ENCODE data around the gene PTBP1.

The PTBP1 gene

DNA sequence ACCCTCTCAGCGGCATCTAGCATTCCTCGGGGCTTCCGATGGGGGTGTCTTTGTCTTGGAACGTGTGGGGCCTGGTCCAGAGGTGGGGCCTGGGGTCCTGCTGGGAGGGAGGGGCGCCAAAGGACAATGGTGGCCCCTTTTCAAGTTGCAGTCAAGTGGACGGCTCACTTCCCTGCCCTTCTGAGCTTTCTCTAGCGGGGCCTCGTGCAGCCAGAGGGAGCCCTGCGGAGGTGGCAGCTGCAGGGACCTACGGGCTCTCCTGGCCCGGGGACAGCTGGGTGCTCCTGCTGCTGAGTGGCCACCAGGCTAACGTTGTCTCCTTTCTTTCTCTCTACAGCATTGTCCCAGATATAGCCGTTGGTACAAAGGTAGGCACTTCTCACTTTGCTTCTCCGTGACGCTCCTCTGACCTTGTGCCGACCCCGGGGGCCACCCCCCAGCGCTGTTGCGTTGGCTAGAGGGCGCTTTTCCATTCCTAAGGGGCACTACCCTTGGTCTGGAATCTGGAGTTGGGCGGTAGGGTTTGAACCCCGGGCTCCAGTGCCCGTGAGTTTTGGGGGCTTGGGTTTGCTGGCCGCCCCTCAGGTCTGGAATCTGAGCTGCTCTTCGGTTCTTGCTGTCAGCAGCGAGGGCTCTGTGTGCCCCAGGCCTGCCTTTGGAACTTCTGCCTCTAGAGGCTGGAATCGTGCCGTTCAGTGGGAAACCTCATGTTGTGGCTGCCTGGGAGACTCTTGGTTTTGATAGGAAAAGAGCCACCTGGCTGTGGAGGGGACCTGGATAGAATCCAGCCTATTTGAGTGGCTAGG is 2.0 kb downstream of the PTBP1 start:
- peaks cover 0 to 3% (median 0%) of the 10 kb centered on the region in 11 experiments; a peak in 2 of 22 replicates for H3K9me3 ChIP-seq (replicated peaks in 1 of 11)
- peak overlapping the region; percentile 93 to 99 (median 97) for H3K9ac ChIP-seq
- H3K4me2 ChIP-seq = peak overlapping the region; percentile 85 to 99 (median 96)
- H3K4me1 ChIP-seq = peaks cover 33 to 43% (median 39%) of the 10 kb centered on the region in 10 experiments
- H3K27ac ChIP-seq = peak overlapping the region; percentile 92 to 99 (median 96); a peak in 21 of 22 replicates
- peak overlapping the region; percentile 85 to 100 (median 99) for H3K4me3 ChIP-seq
- H4K20me1 ChIP-seq = peaks cover 65 to 69% (median 66%) of the 10 kb centered on the region in 11 experiments
- H3K27me3 ChIP-seq = no peaks in the 10 kb centered on the region
- no peak for TF ChIP-seq Cebpa-rat (IDR thresholded peaks at IDR 0.05)
- H3K36me3 ChIP-seq = peaks cover 50 to 64% (median 63%) of the 10 kb centered on the region in 11 experiments

DNA sequence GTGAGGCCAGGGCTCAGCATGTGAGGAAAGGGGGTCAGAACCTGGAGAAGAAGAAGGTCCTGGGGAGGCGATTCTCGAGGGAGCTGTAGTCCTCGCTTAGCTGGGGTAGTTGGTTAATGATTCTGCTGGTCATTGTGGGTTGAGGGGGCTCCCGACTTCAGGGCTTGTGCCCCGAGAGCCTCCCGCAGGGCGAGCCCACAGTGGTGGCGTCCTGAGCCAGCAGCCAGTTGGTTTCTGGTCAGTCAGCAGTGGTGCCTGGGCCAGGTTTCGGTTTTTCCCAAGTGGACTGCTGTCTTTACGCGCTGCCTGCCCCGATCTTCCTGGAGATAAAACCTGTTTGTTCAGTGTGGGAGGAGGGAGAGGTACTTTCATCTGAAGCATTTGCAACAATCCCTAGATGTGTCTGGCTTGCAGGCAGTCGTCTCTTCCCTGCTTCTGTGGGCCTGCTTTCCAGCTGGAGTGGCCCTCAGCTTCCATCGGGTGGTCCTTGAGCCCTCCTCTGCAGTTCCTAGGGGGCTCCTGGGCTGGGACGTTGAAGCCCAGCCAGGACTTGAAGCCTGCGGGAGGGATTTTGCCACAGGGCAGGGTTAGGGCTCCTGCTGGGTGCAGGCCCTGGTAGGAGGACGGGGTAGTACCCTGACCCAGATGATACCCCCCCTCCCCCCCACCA is 3.2 kb downstream of the PTBP1 start:
- Histone ChIP-seq H3K9ac (peak overlapping the region; percentile 93 to 99 (median 97); a peak in 21 of 22 replicates), H3K4me2 (peak overlapping the region; percentile 85 to 99 (median 96)), H3K4me3 (peak overlapping the region in 9 of 10 experiments; percentile 85 to 100 (median 99); a peak in 14 of 20 replicates), H3K36me3 (peaks cover 62 to 76% (median 75%) of the 10 kb centered on the region in 11 experiments), H3K27ac (peak overlapping the region in 2 of 11 experiments; percentile 7 to 8; a peak in 1 of 22 replicates), H3K4me1 (peaks cover 33 to 43% (median 39%) of the 10 kb centered on the region in 10 experiments), H3K27me3 (no peaks in the 10 kb centered on the region), H4K20me1 (peaks cover 77 to 81% (median 78%) of the 10 kb centered on the region in 11 experiments), H3K9me3 (replicated peaks in 1 of 11) (peaks cover 0 to 3% (median 0%) of the 10 kb centered on the region in 11 experiments; a peak in 2 of 22 replicates)
- TF ChIP-seq Cebpa-rat (IDR thresholded peaks at IDR 0.05) = no peak

DNA sequence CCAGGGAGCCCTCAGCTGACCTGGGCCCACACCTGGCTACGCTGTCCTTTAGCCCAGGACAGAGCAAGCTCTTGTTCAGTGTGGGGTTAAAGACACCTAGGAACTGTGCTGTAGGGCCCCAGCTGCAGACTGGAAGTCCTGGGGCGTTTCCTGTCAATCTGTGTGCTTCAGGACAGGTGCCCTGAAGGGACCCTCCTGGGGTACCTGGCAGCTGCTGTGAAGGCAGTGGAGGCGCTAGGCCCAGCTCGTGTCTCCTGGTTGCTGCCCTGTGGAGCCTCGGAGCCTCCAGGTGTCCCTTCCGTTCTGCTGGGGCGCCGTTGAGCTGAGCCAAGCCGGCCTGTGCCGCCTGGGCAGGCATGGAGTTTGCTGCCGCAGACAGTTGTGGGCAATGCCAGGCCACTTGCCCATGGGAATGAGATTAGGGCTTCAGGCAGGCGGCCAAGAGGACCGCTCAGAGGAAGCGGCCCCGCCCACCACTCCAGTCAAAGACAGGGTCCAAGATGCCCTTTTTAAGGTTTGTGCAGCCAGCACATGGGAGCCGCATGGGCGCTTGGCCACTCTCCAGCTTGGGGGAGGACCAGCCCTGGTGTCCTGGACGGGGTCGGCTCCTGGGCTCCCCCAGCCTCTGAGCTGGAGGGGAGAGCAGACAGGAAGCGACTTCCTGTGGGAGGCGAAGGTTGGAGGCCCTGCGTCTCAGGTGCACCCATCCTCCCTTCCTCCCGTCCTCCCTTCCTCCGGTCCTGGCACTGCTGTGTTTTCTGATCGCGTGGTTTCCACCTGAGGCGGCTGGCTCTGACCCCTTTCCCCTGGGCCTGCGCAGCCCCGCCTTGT is 4.0 kb downstream of the PTBP1 start:
- H3K27ac ChIP-seq = peak overlapping the region in 2 of 11 experiments; percentile 16 to 29; a peak in 3 of 22 replicates
- H3K4me2 ChIP-seq = peak overlapping the region; percentile 85 to 99 (median 96); a peak in 21 of 22 replicates
- no peak for TF ChIP-seq Cebpa-rat (IDR thresholded peaks at IDR 0.05)
- H3K9me3 ChIP-seq (replicated peaks in 1 of 11) = peaks cover 0 to 3% (median 0%) of the 10 kb centered on the region in 11 experiments; a peak in 2 of 22 replicates
- H4K20me1 ChIP-seq = peaks cover 84 to 89% (median 85%) of the 10 kb centered on the region in 11 experiments
- no peaks in the 10 kb centered on the region for H3K27me3 ChIP-seq
- peaks cover 30 to 37% (median 34%) of the 10 kb centered on the region in 10 experiments for H3K4me1 ChIP-seq
- H3K36me3 ChIP-seq = peaks cover 69 to 84% (median 83%) of the 10 kb centered on the region in 11 experiments
- H3K9ac ChIP-seq = peak overlapping the region; percentile 18 to 99 (median 96); a peak in 18 of 22 replicates
- peak overlapping the region in 4 of 10 experiments; percentile 31 to 99 (median 99); a peak in 5 of 20 replicates for H3K4me3 ChIP-seq

GRCh38 chr19:801861-802497 is 4.7 kb downstream of the PTBP1 start:
- Histone ChIP-seq H3K4me3 (peak overlapping the region in 1 of 10 experiments; percentile 31; a peak in 1 of 20 replicates), H3K9me3 (replicated peaks in 1 of 11) (peaks cover 0 to 3% (median 0%) of the 10 kb centered on the region in 11 experiments; a peak in 2 of 22 replicates), H3K4me2 (peak overlapping the region in 10 of 11 experiments; percentile 85 to 99 (median 96); a peak in 15 of 22 replicates), H3K9ac (peak overlapping the region in 9 of 11 experiments; percentile 20 to 98 (median 96); a peak in 13 of 22 replicates), H3K27ac (peak overlapping the region in 2 of 11 experiments; percentile 29; a peak in 1 of 22 replicates), H3K27me3 (no peaks in the 10 kb centered on the region), H3K4me1 (peaks cover 26 to 34% (median 31%) of the 10 kb centered on the region in 10 experiments), H3K36me3 (peaks cover 77 to 91% (median 90%) of the 10 kb centered on the region in 11 experiments), H4K20me1 (peaks cover 92 to 96% (median 93%) of the 10 kb centered on the region in 11 experiments)
- no peak for TF ChIP-seq Cebpa-rat (IDR thresholded peaks at IDR 0.05)

DNA sequence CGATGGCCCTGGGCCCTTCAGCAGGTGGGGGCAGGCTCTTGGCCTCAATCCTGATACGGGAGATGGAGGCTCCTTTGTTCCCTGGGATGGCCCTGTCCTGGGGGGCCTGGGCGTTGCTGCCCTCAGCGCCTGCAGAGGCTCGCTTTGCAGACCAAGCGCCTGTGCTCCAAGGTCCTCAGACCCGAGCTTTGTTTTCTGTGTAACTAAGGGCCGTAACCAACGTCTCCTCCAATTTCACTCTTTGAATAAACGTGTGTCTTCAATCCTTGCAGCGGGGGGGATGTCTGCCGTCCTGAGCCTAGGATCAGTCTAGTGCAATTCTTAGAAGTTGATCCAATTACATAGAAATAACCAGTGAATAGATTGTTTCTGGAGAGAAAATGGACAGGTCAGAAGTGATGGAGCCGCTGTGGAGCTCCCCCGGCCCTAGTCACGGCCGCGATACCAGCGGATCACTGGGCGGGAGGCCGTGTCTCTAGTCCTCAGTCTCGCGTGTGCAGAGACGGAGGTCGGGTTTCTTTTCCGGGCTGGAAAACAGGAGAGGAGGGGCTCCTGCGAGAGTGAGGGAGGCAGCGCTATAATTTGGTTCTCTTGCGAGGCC is 5.3 kb downstream of the PTBP1 start:
- Histone ChIP-seq H3K36me3 (peaks cover 83 to 97% (median 96%) of the 10 kb centered on the region in 11 experiments), H3K4me1 (peaks cover 26 to 34% (median 31%) of the 10 kb centered on the region in 10 experiments), H3K27me3 (no peaks in the 10 kb centered on the region), H3K9ac (peak overlapping the region in 3 of 11 experiments; percentile 19 to 97 (median 32); a peak in 3 of 22 replicates), H3K27ac (no peak overlapping the region), H3K9me3 (replicated peaks in 1 of 11) (peaks cover 0 to 3% (median 0%) of the 10 kb centered on the region in 11 experiments; a peak in 2 of 22 replicates), H3K4me3 (no peak overlapping the region), H4K20me1 (peaks cover 98 to 100% (median 99%) of the 10 kb centered on the region in 11 experiments), H3K4me2 (no peak overlapping the region; a peak in 1 of 22 replicates)
- TF ChIP-seq Cebpa-rat (IDR thresholded peaks at IDR 0.05) = no peak

DNA sequence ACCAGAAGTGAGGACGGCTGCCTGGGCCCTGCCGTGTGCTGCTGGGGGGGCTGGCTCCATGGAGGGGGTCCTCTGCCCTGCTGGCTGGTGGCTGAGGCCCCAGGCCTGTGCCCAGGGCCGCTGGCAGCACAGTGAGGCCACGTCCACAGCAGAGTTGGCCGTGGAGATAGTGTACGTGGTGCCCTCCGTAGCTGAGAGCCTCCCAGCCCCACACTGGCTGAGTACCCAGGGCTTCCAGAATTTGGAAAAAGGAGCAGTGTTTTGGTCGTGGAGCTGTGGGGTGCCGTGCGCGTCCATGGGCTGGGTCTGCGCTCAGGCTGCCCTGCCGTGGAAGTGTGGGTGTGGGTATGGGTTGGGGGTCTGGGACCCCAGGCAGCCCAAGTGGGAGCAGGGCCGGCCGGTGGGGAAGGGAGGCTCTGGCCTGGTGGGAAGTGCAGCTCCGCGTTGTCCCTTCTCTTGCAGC is 5.9 kb downstream of the PTBP1 start:
- peaks cover 0 to 3% (median 0%) of the 10 kb centered on the region in 11 experiments; a peak in 2 of 22 replicates for H3K9me3 ChIP-seq (replicated peaks in 1 of 11)
- H3K9ac ChIP-seq = peak overlapping the region in 1 of 11 experiments; percentile 19; a peak in 1 of 22 replicates
- no peak overlapping the region for H3K4me3 ChIP-seq
- H3K27ac ChIP-seq = no peak overlapping the region
- H3K4me1 ChIP-seq = peaks cover 26 to 34% (median 31%) of the 10 kb centered on the region in 10 experiments
- peaks cover 100% of the 10 kb centered on the region in 11 experiments for H4K20me1 ChIP-seq
- TF ChIP-seq Cebpa-rat (IDR thresholded peaks at IDR 0.05) = no peak
- H3K27me3 ChIP-seq = no peaks in the 10 kb centered on the region
- H3K36me3 ChIP-seq = peaks cover 88 to 100% (median 100%) of the 10 kb centered on the region in 11 experiments
- H3K4me2 ChIP-seq = no peak overlapping the region
